PC-9 (cell line): ENCODE measurements around the gene LGALS7B. TPM values are rescaled to one million over a fixed set of nuclear protein-coding genes. Genes with fewer than 3 reads are reported as not detected.

Experiments used
- BruUV-seq: library from RNA; stranded (reverse); fragments of 400-500 nt; replicated peaks from 2 replicates; lab custom pipeline; 2021; lab: Mats Ljungman, UMichigan
- CTCF ChIA-PET: fragments of 300-600 bp; sonication (Branson Sonifier 250); formaldehyde crosslinking; loops from one replicate; lab custom pipeline; 2022; ENCODE audit warnings: antibody characterized with exemption; lab: Charles Lee
- POLR2A ChIA-PET: fragments of 300-600 bp; sonication (Branson Sonifier 250); formaldehyde crosslinking; loops from one replicate; lab custom pipeline; 2022; ENCODE audit warnings: antibody characterized with exemption; ENCODE audit not compliant: unreplicated experiment; lab: Charles Lee
- DNase-seq, 2 experiments: peaks; one replicate each; pipeline versions ENCODE4 v3.0.0 to v3.0.0-alpha.2; 2015 to 2022; ENCODE audit warnings: mixed read lengths in 1 of 2
- H2AFZ ChIP-seq: fragments of 200-600 bp; sonication (generic); 2 replicates; pipeline ENCODE4 v1.8.1; 2017; ENCODE audit warnings: antibody characterized with exemption
- H3F3A ChIP-seq: fragments of 200-600 bp; sonication (generic); 2 replicates; pipeline ENCODE4 v1.8.1; 2017; ENCODE audit warnings: antibody characterized with exemption, mild to moderate bottlenecking, low read depth; ENCODE audit not compliant: insufficient read depth
- H3K27ac ChIP-seq: fragments of 200-600 bp; sonication (generic); 2 replicates; pipeline ENCODE4 v1.6.1; 2016; ENCODE audit warnings: mixed run types
- H3K27me3 ChIP-seq: fragments of 200-600 bp; sonication (generic); 2 replicates; pipeline ENCODE4 v1.6.1; 2016; ENCODE audit warnings: low read depth, mixed run types; ENCODE audit not compliant: insufficient read depth
- H3K36me3 ChIP-seq: fragments of 200-600 bp; sonication (generic); 2 replicates; pipeline ENCODE4 v1.6.1; 2016; ENCODE audit warnings: low read depth, mixed run types
- H3K4me1 ChIP-seq: fragments of 200-600 bp; sonication (generic); replicated peaks from 2 replicates; pipeline ENCODE4 v1.6.1; 2016; ENCODE audit warnings: mixed run types; ENCODE audit not compliant: insufficient read depth
- H3K4me2 ChIP-seq: fragments of 200-600 bp; sonication (generic); 2 replicates; pipeline ENCODE4 v1.6.1; 2017; ENCODE audit warnings: mixed run types
- H3K4me3 ChIP-seq: fragments of 200-600 bp; sonication (generic); 2 replicates; pipeline ENCODE4 v1.6.1; 2016; ENCODE audit warnings: mixed run types
- H3K79me2 ChIP-seq: fragments of 200-600 bp; sonication (generic); 2 replicates; pipeline ENCODE4 v1.6.1; 2017; ENCODE audit warnings: low read depth, mixed run types
- H3K9me2 ChIP-seq: fragments of 200-600 bp; sonication (generic); 2 replicates; pipeline ENCODE4 v1.8.1; 2017; ENCODE audit warnings: mild to moderate bottlenecking; ENCODE audit not compliant: insufficient read depth
- H3K9me3 ChIP-seq: fragments of 200-600 bp; sonication (generic); 2 replicates; pipeline ENCODE4 v1.8.1; 2016; ENCODE audit warnings: low read depth; ENCODE audit not compliant: insufficient read depth
- H4K20me1 ChIP-seq: fragments of 200-600 bp; sonication (generic); 2 replicates; pipeline ENCODE4 v1.8.1; 2017; ENCODE audit not compliant: insufficient read depth
- EZH2 ChIP-seq: fragments of 200-600 bp; sonication (generic); IDR thresholded peaks from 2 replicates; pipeline ENCODE4 v1.8.0; 2017; ENCODE audit warnings: antibody characterized with exemption, low read depth
- intact Hi-C: fragments of 100-400 bp; cut with micrococcal nuclease; formaldehyde crosslinking; loops from one replicate; pipeline ENCODE4 v1.10.0; 2022; ENCODE audit not compliant: unreplicated experiment
- total RNA-seq: library from RNA; stranded (reverse); gene quantifications from 2 replicates; pipeline ENCODE4 v1.2.3, GENCODE V29; 2021

LGALS7B gene
- total RNA-seq, 1 experiment from 2014 or later, result not detected

DNA sequence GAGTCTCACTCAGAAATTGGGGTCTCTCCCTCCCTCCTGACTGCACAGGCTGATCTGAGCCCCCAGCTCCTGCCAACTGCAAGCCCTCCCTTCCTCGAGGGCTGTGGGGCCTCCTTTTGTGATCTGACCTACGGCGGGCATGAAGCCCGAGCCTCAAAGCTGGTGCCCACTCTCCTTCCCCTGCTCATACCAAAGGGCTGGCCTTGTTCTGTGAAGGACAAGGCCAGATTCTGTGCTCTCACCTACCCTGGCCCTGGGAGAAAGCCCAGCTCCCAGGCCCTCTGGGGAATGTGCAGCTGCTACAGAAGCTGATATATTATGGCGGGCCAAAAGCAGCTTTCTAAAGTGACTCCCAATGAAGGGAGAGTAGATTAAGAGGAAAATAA, 51.6 kb downstream of the LGALS7B start:
- POLR2A ChIA-PET, result no interaction called here
- H3K4me3 ChIP-seq, result no peak overlapping the region
- no peak for TF ChIP-seq EZH2

More for the DNA sequence above, 51.6 kb downstream of the LGALS7B start:
- Histone ChIP-seq H3K9me3 (no peaks in the 10 kb centered on the region), H3K27ac (peak overlapping the region; percentile 31), H3K27me3 (no peaks in the 10 kb centered on the region), H3K36me3 (peaks cover 66% of the 10 kb centered on the region), H4K20me1 (peaks cover 35% of the 10 kb centered on the region), H3F3A (peaks cover 96% of the 10 kb centered on the region), H3K9me2 (no peaks in the 10 kb centered on the region), H3K4me1 (peaks cover 49% of the 10 kb centered on the region), H3K4me2 (no peak overlapping the region), H3K79me2 (peaks cover 60% of the 10 kb centered on the region), H2AFZ (no peak overlapping the region)
- no peak for DNase-seq
- BruUV-seq, result no TSS peak
- intact Hi-C loops, result no loop called here
- CTCF ChIA-PET, result no interaction called here

Other genes with a start within 250 kb of the LGALS7B start
- gene MAP4K1, start 171.2 kb upstream of the LGALS7B start, total RNA-seq, result 3.5 and 6.8 TPM in 2 replicates
- gene EIF3K, start 170.0 kb upstream of the LGALS7B start, total RNA-seq, result 230 and 292 TPM in 2 replicates
- 1,066 and 1,233 TPM in 2 replicates for gene ACTN4, start 141.6 kb upstream of the LGALS7B start, total RNA-seq
- gene CAPN12, start 44.7 kb upstream of the LGALS7B start, total RNA-seq, result 38.4 and 43.9 TPM in 2 replicates
- 1.7 and 2.1 TPM in 2 replicates for gene LGALS7, start 15.7 kb upstream of the LGALS7B start, total RNA-seq
- 1.0 and 2.2 TPM in 2 replicates for gene LGALS4, start 23.7 kb downstream of the LGALS7B start, total RNA-seq
- gene ECH1, start 42.6 kb downstream of the LGALS7B start, total RNA-seq, result 142 and 143 TPM in 2 replicates
- gene HNRNPL, start 60.8 kb downstream of the LGALS7B start, total RNA-seq, result 368 and 443 TPM in 2 replicates
- gene RINL, start 89.1 kb downstream of the LGALS7B start, total RNA-seq, result 10.3 and 14.6 TPM in 2 replicates
- gene SIRT2, start 110.4 kb downstream of the LGALS7B start, total RNA-seq, result 29.6 and 32.9 TPM in 2 replicates
- gene NFKBIB, start 110.8 kb downstream of the LGALS7B start, total RNA-seq, result 18.8 and 21.6 TPM in 2 replicates
- gene CCER2, start 123.0 kb downstream of the LGALS7B start, total RNA-seq, result 1.8 and 2.1 TPM in 2 replicates
- gene SARS2, start 141.6 kb downstream of the LGALS7B start, total RNA-seq, result 33.7 and 34.9 TPM in 2 replicates
- 77.6 and 84.8 TPM in 2 replicates for gene MRPS12, start 141.7 kb downstream of the LGALS7B start, total RNA-seq
- gene FBXO17, start 186.5 kb downstream of the LGALS7B start, total RNA-seq, result 8.1 and 11.1 TPM in 2 replicates
- gene FBXO27, start 243.3 kb downstream of the LGALS7B start, total RNA-seq, result 48.5 and 88.9 TPM in 2 replicates